ENCODE results near the gene CXCL9. TPM values are rescaled to one million over a fixed set of nuclear protein-coding genes. Genes with fewer than 3 reads are reported as not detected.
A peak's percentile ranks its signal among the peaks of the same experiment; 100 is the strongest.

Gene CXCL9
- total and polyA plus RNA-seq, 2 donors (not counting 1 experiment from before 2014, with no cell fraction given) = not detected

DNA sequence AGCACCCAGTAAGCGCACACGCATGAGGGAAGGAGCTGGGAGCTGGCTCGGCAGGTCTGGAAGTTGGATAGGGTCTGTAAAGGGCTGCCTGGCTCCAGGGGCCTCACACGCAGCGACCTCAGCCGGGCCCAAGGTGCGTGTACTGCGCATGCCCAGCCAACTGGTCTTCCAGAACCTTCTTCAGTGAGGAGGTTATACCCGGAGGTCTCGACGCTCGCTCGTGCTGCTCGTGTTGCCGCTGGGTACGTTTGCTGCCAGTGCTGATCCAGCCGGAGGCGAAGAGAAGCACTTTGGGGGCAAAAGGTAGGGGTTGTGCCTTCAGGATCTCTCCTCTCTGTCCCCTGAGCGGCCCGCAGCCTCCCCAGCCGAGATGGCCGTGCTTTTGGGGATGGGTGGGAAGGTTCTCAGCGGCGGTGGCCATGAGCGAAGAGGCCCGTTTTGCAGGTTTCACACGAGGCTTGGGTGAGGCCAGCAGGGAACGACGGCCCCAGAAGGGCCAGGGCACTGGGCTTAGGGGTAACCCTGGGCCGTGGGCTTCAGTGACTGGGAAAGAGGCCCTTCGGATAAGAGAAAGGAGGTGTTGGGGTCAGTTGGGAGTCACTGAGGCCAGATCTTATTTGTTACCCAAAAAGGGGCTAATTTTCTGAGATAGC is 3.8 kb upstream of the CXCL9 start:
- no peak overlapping the region for H3K4me3 Mint-ChIP-seq
- 96% methylated on average over 29 of the region's 31 CpGs for WGBS (ENCODE audit: insufficient coverage)
- H3K27me3 Mint-ChIP-seq = no peaks in the 10 kb centered on the region
- Histone ChIP-seq H3K27ac (ENCODE audit: low read length in 2 of 2) (no peak overlapping the region), H2AFZ (ENCODE audit: insufficient read depth, low read depth, low read length, poor library complexity, severe bottlenecking) (peak overlapping the region; percentile 47), H4K20me1 (ENCODE audit: control insufficient read depth, insufficient read depth, low read length, poor library complexity, severe bottlenecking) (no peaks in the 10 kb centered on the region), H3K4me3 (ENCODE audit: control extremely low read depth in 1 of 5, extremely low read depth in 1 of 5, insufficient read depth in 1 of 5, low read depth in 2 of 5, low read length in 4 of 5) (no peak overlapping the region), H3K9ac (ENCODE audit: low read length) (no peak overlapping the region), H3K4me2 (replicated peaks; ENCODE audit: low read depth, low read length, poor library complexity, severe bottlenecking) (peak overlapping the region; percentile 57), H3K4me1 (ENCODE audit: control insufficient read depth in 2 of 2, insufficient read depth in 2 of 2, low read length in 2 of 2) (peaks cover 15 to 23% of the 10 kb centered on the region in 2 donors), H3K9me3 (ENCODE audit: control extremely low read depth in 1 of 3, control insufficient read depth in 2 of 3, insufficient read depth in 1 of 3, low read length in 2 of 3) (no peaks in the 10 kb centered on the region), H3K79me2 (ENCODE audit: control insufficient read depth, insufficient read depth, low read length) (no peaks in the 10 kb centered on the region), H3K36me3 (replicated peaks in 1 of 2; ENCODE audit: control extremely low read depth in 1 of 2, control insufficient read depth in 1 of 2, extremely low read depth in 1 of 2, insufficient read depth in 2 of 2, low read length in 1 of 2) (no peaks in the 10 kb centered on the region), H3K27me3 (replicated peaks in 1 of 4; ENCODE audit: control extremely low read depth in 1 of 4, control insufficient read depth in 3 of 4, insufficient read depth in 4 of 4, low read length in 3 of 4) (no peaks in the 10 kb centered on the region)
- TF ChIP-seq EZH2 (IDR thresholded peaks at IDR 0.05; ENCODE audit: borderline replicate concordance, insufficient read depth, low read depth, low read length, poor library complexity, severe bottlenecking) = no peak
- TF ChIP-seq, protein P1, sequence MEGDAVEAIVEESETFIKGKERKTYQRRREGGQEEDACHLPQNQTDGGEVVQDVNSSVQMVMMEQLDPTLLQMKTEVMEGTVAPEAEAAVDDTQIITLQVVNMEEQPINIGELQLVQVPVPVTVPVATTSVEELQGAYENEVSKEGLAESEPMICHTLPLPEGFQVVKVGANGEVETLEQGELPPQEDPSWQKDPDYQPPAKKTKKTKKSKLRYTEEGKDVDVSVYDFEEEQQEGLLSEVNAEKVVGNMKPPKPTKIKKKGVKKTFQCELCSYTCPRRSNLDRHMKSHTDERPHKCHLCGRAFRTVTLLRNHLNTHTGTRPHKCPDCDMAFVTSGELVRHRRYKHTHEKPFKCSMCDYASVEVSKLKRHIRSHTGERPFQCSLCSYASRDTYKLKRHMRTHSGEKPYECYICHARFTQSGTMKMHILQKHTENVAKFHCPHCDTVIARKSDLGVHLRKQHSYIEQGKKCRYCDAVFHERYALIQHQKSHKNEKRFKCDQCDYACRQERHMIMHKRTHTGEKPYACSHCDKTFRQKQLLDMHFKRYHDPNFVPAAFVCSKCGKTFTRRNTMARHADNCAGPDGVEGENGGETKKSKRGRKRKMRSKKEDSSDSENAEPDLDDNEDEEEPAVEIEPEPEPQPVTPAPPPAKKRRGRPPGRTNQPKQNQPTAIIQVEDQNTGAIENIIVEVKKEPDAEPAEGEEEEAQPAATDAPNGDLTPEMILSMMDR (IDR thresholded peaks at IDR 0.05) = no peak
- H3K4me1 Mint-ChIP-seq = peaks cover 27% of the 10 kb centered on the region
- ATAC-seq (ENCODE audit: low read depth) = no peak
- intact Hi-C loops (cut with micrococcal nuclease) = no loop called here
- POLR2A ChIA-PET = no interaction called here
- H3K27ac Mint-ChIP-seq = no peak overlapping the region
- CTCF ChIA-PET = no interaction called here
- H3K9me3 Mint-ChIP-seq (ENCODE audit: insufficient read depth) = no peaks in the 10 kb centered on the region
- no peak for DNase-seq

DNA sequence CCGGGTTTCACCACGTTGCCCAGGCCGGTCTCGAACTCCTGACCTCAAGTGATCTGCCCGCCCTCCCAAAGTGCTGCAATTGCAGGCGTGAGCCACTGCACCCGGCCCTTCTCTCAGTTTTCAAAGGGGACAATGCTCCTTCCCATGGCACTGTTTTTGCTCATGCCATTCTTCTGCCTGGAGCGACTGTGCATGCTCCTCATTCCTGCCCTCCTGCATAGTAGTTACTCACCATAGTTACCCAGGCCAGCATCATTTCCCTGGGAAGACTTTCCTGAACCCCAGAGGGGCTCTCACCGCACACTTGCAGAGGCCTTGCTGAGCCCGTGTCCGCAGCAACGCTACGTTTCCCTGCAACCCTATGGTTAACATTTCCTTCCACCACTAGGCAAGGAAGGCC is 3.3 kb upstream of the CXCL9 start:
- WGBS (ENCODE audit: insufficient coverage) = 97% methylated on average over 13 of the region's 13 CpGs
- H3K79me2 ChIP-seq (ENCODE audit: control insufficient read depth, insufficient read depth, low read length) = no peaks in the 10 kb centered on the region
- H3K4me3 Mint-ChIP-seq = no peak overlapping the region

More for the DNA sequence above, 3.3 kb upstream of the CXCL9 start:
- Mint-ChIP-seq H3K9me3 (ENCODE audit: insufficient read depth) (no peaks in the 10 kb centered on the region), H3K27ac (no peak overlapping the region), H3K27me3 (no peaks in the 10 kb centered on the region), H3K4me1 (peaks cover 22% of the 10 kb centered on the region)
- Histone ChIP-seq H3K27me3 (replicated peaks in 1 of 4; ENCODE audit: control extremely low read depth in 1 of 4, control insufficient read depth in 3 of 4, insufficient read depth in 4 of 4, low read length in 3 of 4) (no peaks in the 10 kb centered on the region), H3K27ac (ENCODE audit: low read length in 2 of 2) (no peak overlapping the region), H4K20me1 (ENCODE audit: control insufficient read depth, insufficient read depth, low read length, poor library complexity, severe bottlenecking) (no peaks in the 10 kb centered on the region), H2AFZ (ENCODE audit: insufficient read depth, low read depth, low read length, poor library complexity, severe bottlenecking) (no peak overlapping the region), H3K9ac (ENCODE audit: low read length) (no peak overlapping the region), H3K4me1 (ENCODE audit: control insufficient read depth in 2 of 2, insufficient read depth in 2 of 2, low read length in 2 of 2) (peaks cover 12 to 21% of the 10 kb centered on the region in 2 donors), H3K4me2 (replicated peaks; ENCODE audit: low read depth, low read length, poor library complexity, severe bottlenecking) (no peak overlapping the region), H3K9me3 (ENCODE audit: control extremely low read depth in 1 of 3, control insufficient read depth in 2 of 3, insufficient read depth in 1 of 3, low read length in 2 of 3) (no peaks in the 10 kb centered on the region), H3K4me3 (ENCODE audit: control extremely low read depth in 1 of 5, extremely low read depth in 1 of 5, insufficient read depth in 1 of 5, low read depth in 2 of 5, low read length in 4 of 5) (no peak overlapping the region), H3K36me3 (replicated peaks in 1 of 2; ENCODE audit: control extremely low read depth in 1 of 2, control insufficient read depth in 1 of 2, extremely low read depth in 1 of 2, insufficient read depth in 2 of 2, low read length in 1 of 2) (no peaks in the 10 kb centered on the region)
- ATAC-seq (ENCODE audit: low read depth) = no peak
- no peak for TF ChIP-seq EZH2 (IDR thresholded peaks at IDR 0.05; ENCODE audit: borderline replicate concordance, insufficient read depth, low read depth, low read length, poor library complexity, severe bottlenecking)
- CTCF ChIA-PET = interaction anchor here (3.1 kb wide), 1 partner anchor 14 kb away, joined by 18 read pairs; no protein-coding TSS in a partner anchor
- DNase-seq = no peak
- intact Hi-C loops (cut with micrococcal nuclease) = no loop called here
- POLR2A ChIA-PET = no interaction called here

Measured in B cell (primary cell).